Measurements from ENCODE around the gene INSL3. TPM values are rescaled to one million over a fixed set of nuclear protein-coding genes. Genes with fewer than 3 reads are reported as not detected.
A peak's percentile ranks its signal among the peaks of the same experiment; 100 is the strongest.

The INSL3 gene
- polyA plus RNA-seq, 1 of the 3 experiments (the other 2 are of a cell fraction) = 0.21 TPM

DNA sequence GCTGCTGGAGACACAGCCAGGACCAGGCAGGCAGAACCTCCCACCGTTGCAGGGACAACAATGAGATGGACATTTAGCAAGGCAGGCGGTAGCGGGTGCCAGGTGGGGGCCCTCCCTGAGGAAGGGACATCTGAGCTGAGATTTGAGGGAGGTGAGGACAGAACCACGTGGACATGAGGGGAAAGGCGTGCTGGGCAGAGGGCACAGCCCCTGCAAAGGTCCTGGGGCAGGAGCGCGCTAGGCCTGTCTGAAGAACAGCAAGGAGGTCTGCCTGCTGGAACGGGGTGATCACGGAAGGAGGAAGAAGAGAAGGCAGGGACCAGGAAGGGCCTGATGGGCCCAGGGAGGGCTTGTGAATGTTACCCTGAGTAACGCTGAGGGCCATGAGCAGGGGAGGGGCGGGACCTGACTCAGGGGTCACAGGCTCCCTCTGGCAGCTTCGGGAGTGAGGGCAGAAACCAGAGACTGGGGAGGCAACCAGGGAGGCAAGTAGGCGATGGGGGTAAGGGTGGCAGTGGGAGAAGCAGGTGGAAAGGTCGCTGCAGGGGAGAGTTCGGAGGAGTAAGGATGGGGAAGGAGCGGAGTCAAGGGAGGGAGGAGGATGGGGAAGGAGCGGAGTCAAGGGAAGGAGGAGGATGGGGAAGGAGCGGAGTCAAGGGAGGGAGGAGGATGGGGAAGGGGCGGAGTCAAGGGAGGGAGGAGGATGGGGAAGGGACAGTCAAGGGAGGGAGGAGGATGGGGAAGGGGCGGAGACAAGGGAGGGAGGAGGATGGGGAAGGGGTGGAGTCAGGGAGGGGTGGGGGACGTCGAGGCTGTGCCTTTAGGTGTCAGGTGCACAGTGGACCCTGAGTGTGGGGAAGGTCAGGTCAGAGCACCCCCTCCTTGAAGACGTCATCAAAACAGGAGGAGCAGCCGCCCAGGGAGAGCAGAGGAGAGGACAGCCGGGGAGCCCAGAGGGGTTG is 42.1 kb downstream of the INSL3 start:
- CTCF ChIA-PET = interaction anchor here (1.5 kb wide), 1 partner anchor 74 kb away, joined by 4 read pairs; no protein-coding TSS in a partner anchor
- H3K36me3 ChIP-seq (replicated peaks in 1 of 2; ENCODE audit: control insufficient read depth in 1 of 2, insufficient read depth in 2 of 2, low read length in 1 of 2) = no peaks in the 10 kb centered on the region
- H3K9me2 ChIP-seq = no peaks in the 10 kb centered on the region
- POLR2A ChIA-PET = no interaction called here
- no peaks in the 10 kb centered on the region for H4K20me1 ChIP-seq (ENCODE audit: insufficient read depth)
- H2AFZ ChIP-seq (ENCODE audit: low read depth) = no peak overlapping the region
- WGBS (ENCODE audit: low lambda C conversion rate) = 75% methylated on average over 25 of the region's 25 CpGs
- no peak overlapping the region for H3K4me3 ChIP-seq (ENCODE audit: low read depth in 2 of 2, low read length in 1 of 2)
- peaks cover 0 to 3% of the 10 kb centered on the region in 2 experiments; a peak in 1 of 4 replicates for H3K4me1 ChIP-seq (ENCODE audit: control insufficient read depth in 1 of 2, insufficient read depth in 2 of 2, low read depth in 1 of 2, low read length in 1 of 2)
- no peak overlapping the region for H3K27ac ChIP-seq (ENCODE audit: low read depth in 2 of 2, low read length in 1 of 2)
- TF ChIP-seq MEF2A (IDR thresholded peaks at IDR 0.05; ENCODE audit: borderline replicate concordance, low read depth) = no peak
- TF ChIP-seq RFX5 (IDR thresholded peaks at IDR 0.05; ENCODE audit: low read length) = no peak
- TF ChIP-seq, protein P1, sequence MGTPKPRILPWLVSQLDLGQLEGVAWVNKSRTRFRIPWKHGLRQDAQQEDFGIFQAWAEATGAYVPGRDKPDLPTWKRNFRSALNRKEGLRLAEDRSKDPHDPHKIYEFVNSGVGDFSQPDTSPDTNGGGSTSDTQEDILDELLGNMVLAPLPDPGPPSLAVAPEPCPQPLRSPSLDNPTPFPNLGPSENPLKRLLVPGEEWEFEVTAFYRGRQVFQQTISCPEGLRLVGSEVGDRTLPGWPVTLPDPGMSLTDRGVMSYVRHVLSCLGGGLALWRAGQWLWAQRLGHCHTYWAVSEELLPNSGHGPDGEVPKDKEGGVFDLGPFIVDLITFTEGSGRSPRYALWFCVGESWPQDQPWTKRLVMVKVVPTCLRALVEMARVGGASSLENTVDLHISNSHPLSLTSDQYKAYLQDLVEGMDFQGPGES (IDR thresholded peaks at IDR 0.05; ENCODE audit: low read depth, low read length) = no peak
- TF ChIP-seq FOXJ3 (CRISPR knock-in tag; IDR thresholded peaks at IDR 0.05) = no peak
- TF ChIP-seq, protein P2, sequence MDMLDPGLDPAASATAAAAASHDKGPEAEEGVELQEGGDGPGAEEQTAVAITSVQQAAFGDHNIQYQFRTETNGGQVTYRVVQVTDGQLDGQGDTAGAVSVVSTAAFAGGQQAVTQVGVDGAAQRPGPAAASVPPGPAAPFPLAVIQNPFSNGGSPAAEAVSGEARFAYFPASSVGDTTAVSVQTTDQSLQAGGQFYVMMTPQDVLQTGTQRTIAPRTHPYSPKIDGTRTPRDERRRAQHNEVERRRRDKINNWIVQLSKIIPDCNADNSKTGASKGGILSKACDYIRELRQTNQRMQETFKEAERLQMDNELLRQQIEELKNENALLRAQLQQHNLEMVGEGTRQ (IDR thresholded peaks at IDR 0.05; ENCODE audit: borderline replicate concordance, low read depth, low read length) = no peak
- no peak for TF ChIP-seq NRF1 (IDR thresholded peaks at IDR 0.05; ENCODE audit: low read depth, low read length)
- TF ChIP-seq TAF1 (IDR thresholded peaks at IDR 0.05; ENCODE audit: borderline replicate concordance, low read depth, low read length) = no peak
- no peak for TF ChIP-seq RXRA (IDR thresholded peaks at IDR 0.05; ENCODE audit: borderline replicate concordance, low read depth)
- no peak for TF ChIP-seq JUND (IDR thresholded peaks at IDR 0.05)
- no peak for TF ChIP-seq FOXM1 (IDR thresholded peaks at IDR 0.05; ENCODE audit: low read depth)
- TF ChIP-seq CHD2 (IDR thresholded peaks at IDR 0.05; ENCODE audit: low read length, partially characterized antibody) = no peak
- TF ChIP-seq, protein P3, sequence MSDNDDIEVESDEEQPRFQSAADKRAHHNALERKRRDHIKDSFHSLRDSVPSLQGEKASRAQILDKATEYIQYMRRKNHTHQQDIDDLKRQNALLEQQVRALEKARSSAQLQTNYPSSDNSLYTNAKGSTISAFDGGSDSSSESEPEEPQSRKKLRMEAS (IDR thresholded peaks at IDR 0.05; ENCODE audit: low read depth) = no peak
- TF ChIP-seq RCOR1 (IDR thresholded peaks at IDR 0.05; ENCODE audit: low read length) = no peak
- TF ChIP-seq RAD21 (IDR thresholded peaks at IDR 0.05; ENCODE audit: low read length) = no peak
- H3K9ac ChIP-seq = no peak overlapping the region
- DNase-seq = peak; percentile 49
- no peaks in the 10 kb centered on the region for H3K79me2 ChIP-seq (ENCODE audit: insufficient read depth)
- no peaks in the 10 kb centered on the region for H3K9me3 ChIP-seq
- no peak overlapping the region for H3K4me2 ChIP-seq
- H3K27me3 ChIP-seq (ENCODE audit: insufficient read depth) = no peaks in the 10 kb centered on the region
- H3F3A ChIP-seq (replicated peaks; ENCODE audit: insufficient read depth) = no peaks in the 10 kb centered on the region

Measured in SK-N-SH (cell line).